ENCODE data around the gene SLC39A6. TPM values are rescaled to one million over a fixed set of nuclear protein-coding genes. Genes with fewer than 3 reads are reported as not detected.

SLC39A6 gene
- total and polyA plus RNA-seq, 2 of the 13 experiments (the other 11 are each of a cell fraction or from before 2014, with no cell fraction given): 41.7 to 59.2 TPM

- TF ChIP-seq ATF2 (CRISPR knock-in tag; IDR thresholded peaks at IDR 0.05) (peak; percentile 76), HNF4G (IDR thresholded peaks at IDR 0.05; ENCODE audit: borderline replicate concordance, low read depth, low read length) (no peak), HNF4G (CRISPR knock-in tag; IDR thresholded peaks at IDR 0.05; ENCODE audit: borderline replicate concordance, low read depth) (no peak), SKIL (CRISPR knock-in tag; IDR thresholded peaks at IDR 0.05; ENCODE audit: borderline replicate concordance) (no peak), MXD1 (CRISPR knock-in tag; IDR thresholded peaks at IDR 0.05) (peak; percentile 40; the same call in 1 of the 2 replicates), ZNF816 (CRISPR knock-in tag; IDR thresholded peaks at IDR 0.05; ENCODE audit: borderline replicate concordance) (0 out of 2 replicates have a peak, but pooled peaks have one; percentile 25), ETV6 (CRISPR knock-in tag; conservative IDR thresholded peaks at IDR 0.05) (no peak), ZBTB38 (CRISPR knock-in tag; IDR thresholded peaks at IDR 0.05) (peak; percentile 78), SIN3B (IDR thresholded peaks at IDR 0.05; ENCODE audit: low read length) (no peak), AHR (CRISPR knock-in tag; IDR thresholded peaks at IDR 0.05) (no peak), MEIS2 (CRISPR knock-in tag; IDR thresholded peaks at IDR 0.05) (no peak; the same call in 1 of the 2 replicates), ZNF747 (CRISPR knock-in tag; IDR thresholded peaks at IDR 0.05; ENCODE audit: borderline replicate concordance) (no peak; the same call in 1 of the 2 replicates), ZFP41 (CRISPR knock-in tag; IDR thresholded peaks at IDR 0.05; ENCODE audit: borderline replicate concordance) (no peak), NKX3-1 (CRISPR knock-in tag; IDR thresholded peaks at IDR 0.05) (no peak; the same call in 1 of the 2 replicates), RXRA (CRISPR knock-in tag; IDR thresholded peaks at IDR 0.05) (peak; percentile 77; the same call in 1 of the 2 replicates), YEATS2 (CRISPR knock-in tag; IDR thresholded peaks at IDR 0.05; ENCODE audit: borderline replicate concordance) (peak; percentile 89; the same call in 1 of the 2 replicates), ZNF572 (CRISPR knock-in tag; IDR thresholded peaks at IDR 0.05) (peak; percentile 78; the same call in 1 of the 2 replicates), SMC3 (IDR thresholded peaks at IDR 0.05; ENCODE audit: low read length) (no peak), ZSCAN31 (CRISPR knock-in tag; IDR thresholded peaks at IDR 0.05; ENCODE audit: low read depth) (no peak), CENPBD1 (CRISPR knock-in tag; IDR thresholded peaks at IDR 0.05; ENCODE audit: borderline replicate concordance, low read depth) (no peak), CENPT (CRISPR knock-in tag; IDR thresholded peaks at IDR 0.05; ENCODE audit: low read depth) (no peak), ZNF281 (CRISPR knock-in tag; IDR thresholded peaks at IDR 0.05; ENCODE audit: borderline replicate concordance) (peak; percentile 5; the same call in 1 of the 2 replicates)
Measured at GRCh38 chr18:36067055-36067957, 61.8 kb downstream of the SLC39A6 start, which contains the start of gene RPRD1A (continued).
